GM21786 (cell line): ENCODE measurements around the gene NCOA5.

Experiments used
- ATAC-seq: cut with Tn5 transposase; IDR thresholded peaks from one replicate; pipeline ENCODE4 v1.9.1; 2021; ENCODE audit not compliant: unreplicated experiment

Gene NCOA5

DNA sequence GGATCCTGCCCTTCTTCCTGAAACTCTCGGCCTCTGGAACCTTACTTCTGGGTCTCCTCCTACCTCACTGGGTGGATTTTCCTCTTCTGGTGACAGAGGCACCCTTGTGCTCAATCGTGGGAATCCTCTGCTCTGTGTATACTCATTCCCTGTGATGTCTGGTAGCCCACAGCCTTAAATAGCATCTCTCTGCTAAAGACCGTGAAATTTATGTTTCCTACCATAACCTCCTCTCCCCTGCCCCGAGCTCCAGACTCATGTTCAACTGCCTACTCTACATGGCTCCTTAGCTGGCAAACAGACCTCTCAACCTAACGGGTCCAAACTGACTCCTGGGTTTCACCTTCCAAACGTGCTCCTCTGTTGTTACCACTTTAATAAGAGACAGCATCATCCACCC is 71.2 kb downstream of the NCOA5 start:
- no peak for ATAC-seq

DNA sequence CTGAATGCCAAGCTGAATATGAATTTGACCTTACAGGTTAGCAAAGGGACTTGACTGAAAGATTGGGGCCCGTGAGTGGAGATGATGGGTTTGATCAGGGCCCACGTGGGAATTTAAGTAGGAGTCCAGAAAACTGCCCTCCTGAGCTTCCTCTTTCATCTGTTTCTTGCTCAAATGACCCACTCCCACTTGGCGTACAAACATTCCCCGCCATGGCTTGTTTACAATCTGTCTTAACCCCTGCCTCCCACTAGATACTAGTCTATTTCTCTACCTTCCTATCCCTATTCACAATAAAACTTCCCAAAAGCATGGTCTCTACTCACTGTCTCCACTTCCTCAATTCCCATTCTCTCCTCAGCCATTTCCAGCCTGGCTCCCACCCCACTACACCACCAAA is 71.7 kb downstream of the NCOA5 start:
- no peak for ATAC-seq

DNA sequence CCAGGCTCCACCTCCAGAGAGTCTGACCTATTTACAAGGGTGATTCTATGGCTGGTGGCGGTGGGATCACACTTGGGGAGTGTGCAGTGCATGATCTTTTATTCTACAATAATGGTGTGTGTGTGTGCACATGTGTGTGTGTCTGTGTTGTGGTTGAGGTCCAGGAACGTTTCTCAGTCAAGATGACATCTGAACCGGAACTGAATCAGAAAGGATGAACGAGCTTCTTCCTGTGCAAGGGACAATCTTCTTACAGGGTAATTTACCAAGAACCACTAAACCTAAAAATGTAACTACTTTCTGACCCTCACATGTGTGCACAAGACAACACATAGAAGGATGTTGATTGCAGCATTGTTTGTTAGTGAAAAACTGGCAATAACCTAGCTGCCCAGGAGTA is 72.5 kb downstream of the NCOA5 start:
- no peak for ATAC-seq

- no peak for ATAC-seq
These were observed 75.0 kb downstream of the NCOA5 start for GRCh38 chr20:46014517-46015396.

GRCh38 chr20:46013829-46014516 is 75.8 kb downstream of the NCOA5 start:
- peak; percentile 57 for ATAC-seq

DNA sequence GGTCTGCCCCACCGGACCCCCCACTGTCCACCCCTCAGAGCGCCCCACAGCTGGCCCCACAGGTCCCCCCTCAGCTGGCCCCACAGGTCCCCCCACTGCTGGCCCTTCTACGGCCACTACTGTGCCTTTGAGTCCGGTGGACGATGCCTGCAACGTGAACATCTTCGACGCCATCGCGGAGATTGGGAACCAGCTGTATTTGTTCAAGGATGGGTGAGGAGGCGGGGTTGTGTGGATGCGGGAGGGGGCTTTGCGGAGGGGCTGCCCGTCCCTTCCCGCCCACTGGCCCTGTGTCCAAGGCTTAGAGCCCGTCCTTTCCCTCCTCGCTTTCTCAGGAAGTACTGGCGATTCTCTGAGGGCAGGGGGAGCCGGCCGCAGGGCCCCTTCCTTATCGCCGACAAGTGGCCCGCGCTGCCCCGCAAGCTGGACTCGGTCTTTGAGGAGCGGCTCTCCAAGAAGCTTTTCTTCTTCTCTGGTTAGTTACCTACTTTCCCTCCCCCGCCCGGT is 76.4 kb downstream of the NCOA5 start:
- no peak for ATAC-seq

DNA sequence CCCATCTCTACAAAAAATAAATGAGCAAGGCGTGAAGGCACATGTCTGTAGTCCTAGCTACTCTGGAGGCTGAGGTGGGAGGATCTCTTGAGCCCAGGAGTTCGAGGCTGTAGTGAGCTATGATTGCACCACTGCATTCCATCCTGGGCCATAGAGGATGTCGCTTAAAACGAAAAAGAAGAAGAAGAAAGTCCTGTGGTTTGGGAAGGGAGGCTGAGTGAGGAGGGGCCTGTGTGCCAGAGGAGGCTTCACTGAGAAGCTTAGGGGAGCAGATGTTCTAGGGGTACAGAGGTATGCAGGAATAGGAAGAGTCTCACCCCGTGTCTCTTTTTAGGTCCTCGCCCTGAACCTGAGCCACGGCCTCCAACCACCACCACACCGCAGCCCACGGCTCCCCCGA is 76.8 kb downstream of the NCOA5 start:
- no peak for ATAC-seq

DNA sequence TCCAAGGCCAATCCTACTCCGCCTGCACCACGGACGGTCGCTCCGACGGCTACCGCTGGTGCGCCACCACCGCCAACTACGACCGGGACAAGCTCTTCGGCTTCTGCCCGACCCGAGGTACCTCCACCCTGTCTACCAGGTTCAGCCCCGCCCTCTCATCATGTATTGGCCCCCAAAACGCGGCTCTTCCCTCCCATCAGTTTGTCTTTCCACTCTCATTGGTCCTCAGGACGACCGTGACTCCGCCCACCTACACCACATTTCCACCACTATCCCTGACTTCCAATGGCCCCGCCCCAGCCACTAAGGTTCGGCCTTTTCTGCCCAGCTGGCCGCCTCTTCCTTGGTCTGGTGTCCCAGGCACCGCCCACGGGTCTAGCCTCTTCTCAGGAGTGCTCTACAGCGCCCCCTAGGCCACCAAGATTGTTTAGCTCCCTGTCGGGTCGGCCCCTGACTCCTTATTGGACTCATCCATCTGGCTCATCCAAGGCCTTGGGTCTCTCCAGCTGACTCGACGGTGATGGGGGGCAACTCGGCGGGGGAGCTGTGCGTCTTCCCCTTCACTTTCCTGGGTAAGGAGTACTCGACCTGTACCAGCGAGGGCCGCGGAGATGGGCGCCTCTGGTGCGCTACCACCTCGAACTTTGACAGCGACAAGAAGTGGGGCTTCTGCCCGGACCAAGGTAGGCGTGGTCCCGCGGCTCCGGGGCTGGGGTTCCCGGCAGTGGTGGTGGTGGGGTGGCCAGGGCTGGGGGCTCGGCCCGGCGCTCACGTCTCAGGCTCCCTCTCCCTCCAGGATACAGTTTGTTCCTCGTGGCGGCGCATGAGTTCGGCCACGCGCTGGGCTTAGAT is 77.9 kb downstream of the NCOA5 start:
- ATAC-seq, result no peak
